Thoracic aorta (tissue), 2 donors: ENCODE results near the gene PPAT. TPM values are rescaled to one million over a fixed set of nuclear protein-coding genes. Genes with fewer than 3 reads are reported as not detected.

Experiments used
- ATAC-seq: fragments of 150-250 bp; one replicate; pipeline ENCODE4 v1.8.0; 2017; ENCODE audit warnings: low read depth; ENCODE audit not compliant: insufficient number of reproducible peaks, low FRiP score
- DNase-seq: peaks from one replicate; pipeline ENCODE4 v3.0.0-alpha.2; 2020; ENCODE audit warnings: low spot score
- H3K27ac ChIP-seq, 2 donors: fragments of 200-600 bp; sonication (generic); 1 replicate in 1 of 2; 2 replicates in 1 of 2; pipeline ENCODE4 v1.5.1; 2016; ENCODE audit warnings: mild to moderate bottlenecking in 2 of 2, moderate library complexity in 2 of 2
- H3K27me3 ChIP-seq: fragments of 200-600 bp; sonication (generic); replicated peaks from 2 replicates; pipeline ENCODE4 v1.6.0; 2016; ENCODE audit warnings: mild to moderate bottlenecking; ENCODE audit not compliant: insufficient read depth
- H3K36me3 ChIP-seq: fragments of 200-600 bp; sonication (generic); one replicate; pipeline ENCODE4 v1.5.1; 2016
- H3K4me1 ChIP-seq, 2 donors: fragments of 200-600 bp; sonication (generic); 1 replicate in 1 of 2; 2 replicates in 1 of 2; pipeline versions ENCODE4 v1.5.1 to v1.6.0; 2016; ENCODE audit warnings: low read depth in 2 of 2, mild to moderate bottlenecking in 1 of 2; ENCODE audit not compliant: control insufficient read depth in 1 of 2
- H3K4me3 ChIP-seq: fragments of 200-600 bp; sonication (generic); 2 replicates; pipeline ENCODE4 v1.5.1; 2016; ENCODE audit warnings: mild to moderate bottlenecking
- H3K9me3 ChIP-seq: fragments of 200-600 bp; sonication (generic); 2 replicates; pipeline ENCODE4 v1.5.1; 2016
- total RNA-seq, 2 donors: library from RNA; depleted of rRNA; stranded (reverse); fragments of >200 nt; gene quantifications; one replicate each; pipeline versions ENCODE4 v1.1.0 to v1.2.3, GENCODE V29; 2016
- TF ChIP-seq, protein P1 (sequence below): fragments of 200-600 bp; sonication (generic); IDR thresholded peaks from one replicate; pipeline ENCODE4 v1.5.1; 2019; ENCODE audit warnings: antibody characterized with exemption

Gene PPAT
- total RNA-seq, 2 donors from 2014 or later = 5.1 to 10.0 TPM

DNA sequence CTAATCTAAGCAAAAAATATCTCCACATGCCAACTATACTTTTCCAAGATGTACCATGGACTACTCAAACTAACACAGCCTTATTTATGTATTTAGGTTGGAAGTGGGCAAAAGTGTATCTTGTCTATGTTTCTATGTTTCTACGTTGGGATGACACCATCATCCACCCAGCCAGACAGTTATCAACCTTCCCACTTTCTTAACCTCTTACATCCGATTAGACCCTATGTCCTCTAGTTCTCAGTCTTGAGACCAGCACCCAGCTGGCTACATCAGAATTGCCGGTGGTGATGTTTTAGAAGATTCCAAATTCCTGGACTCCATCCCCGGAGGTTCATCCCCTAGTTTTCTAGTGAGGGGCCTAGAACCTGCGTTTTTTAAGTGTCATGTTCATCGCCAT lies 47.1 kb downstream of the PPAT start:
- ATAC-seq = no peak
- TF ChIP-seq, protein P1, sequence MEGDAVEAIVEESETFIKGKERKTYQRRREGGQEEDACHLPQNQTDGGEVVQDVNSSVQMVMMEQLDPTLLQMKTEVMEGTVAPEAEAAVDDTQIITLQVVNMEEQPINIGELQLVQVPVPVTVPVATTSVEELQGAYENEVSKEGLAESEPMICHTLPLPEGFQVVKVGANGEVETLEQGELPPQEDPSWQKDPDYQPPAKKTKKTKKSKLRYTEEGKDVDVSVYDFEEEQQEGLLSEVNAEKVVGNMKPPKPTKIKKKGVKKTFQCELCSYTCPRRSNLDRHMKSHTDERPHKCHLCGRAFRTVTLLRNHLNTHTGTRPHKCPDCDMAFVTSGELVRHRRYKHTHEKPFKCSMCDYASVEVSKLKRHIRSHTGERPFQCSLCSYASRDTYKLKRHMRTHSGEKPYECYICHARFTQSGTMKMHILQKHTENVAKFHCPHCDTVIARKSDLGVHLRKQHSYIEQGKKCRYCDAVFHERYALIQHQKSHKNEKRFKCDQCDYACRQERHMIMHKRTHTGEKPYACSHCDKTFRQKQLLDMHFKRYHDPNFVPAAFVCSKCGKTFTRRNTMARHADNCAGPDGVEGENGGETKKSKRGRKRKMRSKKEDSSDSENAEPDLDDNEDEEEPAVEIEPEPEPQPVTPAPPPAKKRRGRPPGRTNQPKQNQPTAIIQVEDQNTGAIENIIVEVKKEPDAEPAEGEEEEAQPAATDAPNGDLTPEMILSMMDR = no peak
- peak overlapping the region; percentile 92 for H3K27ac ChIP-seq

DNA sequence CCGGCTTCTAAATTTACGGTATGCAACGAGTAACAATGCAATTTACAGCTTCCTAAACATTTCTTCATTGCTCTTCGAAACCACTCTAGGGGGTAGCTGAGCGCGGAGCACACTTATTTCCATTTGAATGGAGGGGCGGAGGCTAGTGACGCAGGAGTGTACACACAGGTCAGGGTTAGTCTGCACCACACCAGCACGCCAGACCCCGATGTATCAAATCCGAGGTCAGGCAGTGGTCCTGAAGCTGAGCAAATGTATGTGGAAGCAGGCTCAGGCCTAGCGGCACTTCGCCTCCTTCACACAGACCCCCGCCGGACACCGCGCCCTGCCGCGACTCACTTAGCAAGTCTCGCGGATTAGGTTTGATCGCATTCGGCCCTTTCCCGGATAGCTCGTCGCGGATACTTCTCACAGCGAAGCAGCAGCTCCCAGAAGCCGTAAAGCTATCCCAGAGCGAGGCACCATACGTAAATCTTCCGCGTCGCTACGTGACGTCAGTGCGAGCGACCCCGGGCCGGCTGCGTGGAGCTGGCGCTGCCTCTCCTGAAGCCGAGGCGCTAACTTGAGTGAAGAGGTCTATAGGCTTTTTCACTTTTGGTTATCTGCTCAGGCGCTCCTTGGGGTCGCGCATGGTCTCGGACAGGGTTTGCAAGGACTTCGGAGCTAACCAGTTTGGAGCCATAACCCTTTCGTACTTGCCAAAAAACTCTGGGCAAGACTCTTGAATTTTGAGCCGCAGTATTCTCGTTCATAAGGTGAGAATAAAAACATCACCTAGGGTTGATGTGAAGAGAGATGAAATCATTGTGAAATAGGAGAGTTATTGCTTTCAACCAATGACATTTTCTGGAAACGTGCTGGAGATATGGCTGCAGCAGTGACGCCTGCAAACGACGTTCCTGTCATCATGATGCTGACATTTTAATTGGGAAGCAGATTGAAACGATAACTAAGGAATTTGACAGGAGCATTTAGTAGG lies 48.1 kb downstream of the PPAT start, which contains the start of gene AASDH:
TSS of gene AASDH (minus strand) at position 469 of the 979 bp plus-strand sequence. CDS start 3,192 bp downstream, outside the sequence.
- H3K4me3 ChIP-seq = peak within 1 kb of the TSS; percentile 90
- ATAC-seq = peak; percentile 98
- TF ChIP-seq, protein P1 = no peak

More for the DNA sequence above, 47.1 kb downstream of the PPAT start:
- peaks cover 11 to 18% of the 10 kb centered on the region in 2 donors for H3K4me1 ChIP-seq
- H3K9me3 ChIP-seq = no peaks in the 10 kb centered on the region
- H3K27me3 ChIP-seq = no peaks in the 10 kb centered on the region
- H3K36me3 ChIP-seq = no peaks in the 10 kb centered on the region
- DNase-seq = no peak
- peak overlapping the region; percentile 90 for H3K4me3 ChIP-seq

DNA sequence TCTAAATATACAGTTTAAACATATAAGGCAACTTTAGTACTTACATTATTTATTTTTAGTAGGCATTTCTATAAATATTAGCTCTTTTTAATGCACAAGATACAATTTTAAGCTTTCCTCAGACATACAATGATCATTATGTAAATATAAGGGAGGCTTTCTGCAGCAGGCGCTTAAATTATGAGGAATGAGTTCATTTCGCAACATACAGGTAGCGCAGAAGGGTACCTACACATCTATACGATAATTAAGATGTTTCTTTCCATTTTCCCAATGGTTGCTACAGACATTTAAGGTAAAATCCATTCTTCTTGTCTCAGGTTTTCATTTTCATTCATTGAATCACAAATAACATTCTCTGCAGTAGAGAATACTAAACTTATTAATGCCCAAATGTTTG lies 49.3 kb downstream of the PPAT start:
- H3K27ac ChIP-seq = no peak overlapping the region
- TF ChIP-seq, protein P1 = no peak
- ATAC-seq (no peak), DNase-seq (no peak)
- H3K27me3 ChIP-seq = no peaks in the 10 kb centered on the region
- H3K4me1 ChIP-seq = peaks cover 11 to 18% of the 10 kb centered on the region in 2 donors
- no peaks in the 10 kb centered on the region for H3K9me3 ChIP-seq
- no peaks in the 10 kb centered on the region for H3K36me3 ChIP-seq
- H3K4me3 ChIP-seq = peak overlapping the region; percentile 90

More for the DNA sequence above, 48.1 kb downstream of the PPAT start, which contains the start of gene AASDH:
- H3K9me3 ChIP-seq = no peaks in the 10 kb centered on the region
- DNase-seq = peak; percentile 70
- H3K36me3 ChIP-seq = no peaks in the 10 kb centered on the region
- H3K27ac ChIP-seq = peak within 1 kb of the TSS; percentile 92
- peaks cover 11 to 18% of the 10 kb centered on the region in 2 donors for H3K4me1 ChIP-seq
- H3K27me3 ChIP-seq = no peaks in the 10 kb centered on the region

DNA sequence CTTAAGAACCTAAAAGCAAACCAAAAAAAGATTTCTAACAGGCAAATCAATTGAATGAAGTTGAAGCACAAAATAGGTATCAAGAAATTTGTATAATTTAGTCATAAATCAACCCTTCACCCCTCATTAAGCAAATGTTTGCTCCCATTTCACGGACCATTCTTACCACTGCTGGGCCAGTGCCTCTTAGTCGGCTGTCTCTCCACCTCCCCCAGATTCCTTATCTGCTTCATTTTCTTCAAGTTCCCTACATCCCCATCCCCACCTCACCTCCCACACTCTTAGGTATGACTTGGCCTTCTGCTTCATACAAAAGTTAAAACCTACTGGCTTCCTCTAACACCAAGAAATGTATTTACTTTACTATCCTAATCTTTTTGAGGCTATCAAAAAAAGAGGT lies 60.0 kb downstream of the PPAT start:
- TF ChIP-seq, protein P1 = no peak
- Histone ChIP-seq H3K27me3 (no peaks in the 10 kb centered on the region), H3K4me3 (no peak overlapping the region), H3K27ac (no peak overlapping the region), H3K36me3 (peaks cover 8% of the 10 kb centered on the region), H3K9me3 (no peaks in the 10 kb centered on the region), H3K4me1 (no peaks in the 10 kb centered on the region)
- no peak for DNase-seq
- no peak for ATAC-seq

DNA sequence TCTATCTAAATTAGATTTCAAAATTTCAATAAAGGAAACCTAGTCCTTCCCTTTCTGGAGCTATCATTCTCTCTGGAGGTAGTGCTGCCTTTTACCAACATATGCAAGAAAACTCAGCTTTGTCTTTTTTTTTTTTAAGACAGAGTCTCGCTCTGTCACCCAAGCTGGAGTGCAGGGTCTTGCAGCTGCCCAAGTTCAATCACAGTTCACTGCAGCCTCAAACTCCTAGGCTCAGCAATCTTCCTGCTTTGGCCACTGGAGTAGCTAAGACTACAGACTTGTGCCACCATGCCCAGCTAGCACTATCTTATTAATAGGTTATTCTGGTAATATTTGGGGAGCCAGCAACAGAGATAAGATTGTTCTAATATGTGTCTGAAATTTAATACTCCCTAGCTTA lies 60.5 kb downstream of the PPAT start:
- H3K36me3 ChIP-seq = peaks cover 8% of the 10 kb centered on the region
- no peak for ATAC-seq
- H3K27me3 ChIP-seq = no peaks in the 10 kb centered on the region
- H3K9me3 ChIP-seq = no peaks in the 10 kb centered on the region
- no peak for DNase-seq
- H3K27ac ChIP-seq = no peak overlapping the region
- TF ChIP-seq, protein P1 = no peak
- no peak overlapping the region for H3K4me3 ChIP-seq
- no peaks in the 10 kb centered on the region for H3K4me1 ChIP-seq
